Panc1 (cell line): Measurements from ENCODE around the gene PAK4. TPM values are rescaled to one million over a fixed set of nuclear protein-coding genes. Genes with fewer than 3 reads are reported as not detected.

Experiments used
- ATAC-seq: fragments of 200-7000 bp; cut with Tn5 transposase; 2 replicates; pipeline ENCODE4 v1.9.1; 2020; ENCODE audit warnings: mild to moderate bottlenecking, moderate library complexity
- BruUV-seq: library from RNA; stranded (reverse); fragments of 400-500 nt; replicated peaks from 2 replicates; lab custom pipeline; 2021; lab: Mats Ljungman, UMichigan
- CTCF ChIA-PET: fragments of 300-600 bp; sonication (Branson Sonifier 250); formaldehyde crosslinking; loops from one replicate; lab custom pipeline; 2022; ENCODE audit warnings: antibody characterized with exemption; lab: Charles Lee
- POLR2A ChIA-PET: fragments of 300-600 bp; sonication (Branson Sonifier 250); formaldehyde crosslinking; loops from one replicate; lab custom pipeline; 2022; ENCODE audit warnings: antibody characterized with exemption; lab: Charles Lee
- DNase-seq: peaks from one replicate; pipeline ENCODE4 v3.0.0-alpha.2; 2010; ENCODE audit warnings: low read depth, low spot score
- H3K27ac ChIP-seq: 2 replicates; pipeline ENCODE4 v1.5.1; 2011; ENCODE audit warnings: mild to moderate bottlenecking, low read length, inconsistent platforms
- H3K27me3 ChIP-seq: fragments of 200-500 bp; sonication (Bioruptor generic); 2 replicates; pipeline ENCODE4 v1.6.0; 2014; ENCODE audit warnings: low read length, inconsistent platforms; ENCODE audit not compliant: control insufficient read depth, insufficient read depth
- H3K36me3 ChIP-seq: fragments of 200-500 bp; sonication (Bioruptor generic); 2 replicates; pipeline ENCODE4 v1.5.1; 2014; ENCODE audit warnings: inconsistent platforms, mild to moderate bottlenecking, low read length, moderate library complexity; ENCODE audit not compliant: control insufficient read depth, insufficient read depth
- H3K4me1 ChIP-seq: 2 replicates; pipeline ENCODE4 v1.5.1; 2011; ENCODE audit warnings: inconsistent platforms, mild to moderate bottlenecking, low read length, moderate library complexity; ENCODE audit not compliant: control insufficient read depth, insufficient read depth
- H3K4me3 ChIP-seq, 2 experiments: 2 replicates each; pipeline ENCODE4 v1.5.1; 2011 to 2012; ENCODE audit warnings: low read depth in 2 of 2, low read length in 2 of 2, mild to moderate bottlenecking in 2 of 2, inconsistent platforms in 1 of 2, moderate library complexity in 1 of 2
- H3K9me3 ChIP-seq: fragments of 200-500 bp; sonication (Bioruptor generic); 2 replicates; pipeline ENCODE4 v1.5.1; 2014; ENCODE audit warnings: low read depth, mild to moderate bottlenecking, inconsistent platforms, low read length, moderate library complexity; ENCODE audit not compliant: control insufficient read depth, insufficient read depth
- CTCF ChIP-seq: fragments of 450-650 bp; IDR thresholded peaks from 2 replicates; pipeline ENCODE4 v1.5.1; 2017; ENCODE audit warnings: mild to moderate bottlenecking
- POLR2AphosphoS5 ChIP-seq: IDR thresholded peaks from 2 replicates; pipeline ENCODE4 v1.6.1; 2012; ENCODE audit warnings: mild to moderate bottlenecking, low read depth, low read length, moderate library complexity
- REST ChIP-seq, 2 experiments: IDR thresholded peaks; 2 replicates each; pipeline ENCODE4 v1.6.1; 2011 to 2012; ENCODE audit warnings: low read depth in 2 of 2, control low read depth in 1 of 2, low read length in 1 of 2, mild to moderate bottlenecking in 1 of 2, moderate library complexity in 1 of 2; ENCODE audit not compliant: insufficient read depth in 1 of 2
- SIN3A ChIP-seq: IDR thresholded peaks from 2 replicates; pipeline ENCODE4 v1.6.1; 2012; ENCODE audit warnings: low read depth, mild to moderate bottlenecking, low read length, moderate library complexity, borderline replicate concordance; ENCODE audit not compliant: insufficient read depth
- TCF7L2 ChIP-seq: IDR thresholded peaks from 2 replicates; pipeline ENCODE4 v1.6.1; 2011; ENCODE audit warnings: mild to moderate bottlenecking, low read depth, low read length, inconsistent platforms
- in situ Hi-C: cut with HindIII; loops from 2 replicates; pipeline ENCODE4 v1.10.0; 2016; ENCODE audit warnings: low sequenced_read_pairs, low pct_unique_long_range_greater_than_20kb
- intact Hi-C: fragments of 100-400 bp; cut with micrococcal nuclease; formaldehyde crosslinking; loops from one replicate; pipeline ENCODE4 v1.10.0; 2022; ENCODE audit not compliant: unreplicated experiment
- total RNA-seq: library from RNA; stranded (reverse); gene quantifications from one replicate; pipeline ENCODE4 v1.2.1, GENCODE V29; 2021; ENCODE audit not compliant: unreplicated experiment

The PAK4 gene
- total RNA-seq, 1 experiment from 2014 or later, result 311 TPM

GRCh38 chr19:39196860-39197562 lies 71.4 kb downstream of the PAK4 start, which contains the start of gene NCCRP1:
Gene NCCRP1, plus strand, starts transcription at chr19:39196964. Its CDS starts 19 bp downstream, at chr19:39196983.
- Histone ChIP-seq H3K4me3 (no peak within 1 kb of the TSS), H3K27ac (no peak within 1 kb of the TSS)
- DNase-seq, result no peak

GRCh38 chr19:39197808-39198207 lies 72.2 kb downstream of the PAK4 start:
- peaks cover 17% of the 10 kb centered on the region for H3K4me1 ChIP-seq
- no peak overlapping the region for H3K27ac ChIP-seq
- no peaks in the 10 kb centered on the region for H3K9me3 ChIP-seq
- ATAC-seq (no peak), DNase-seq (no peak)
- no peaks in the 10 kb centered on the region for H3K36me3 ChIP-seq
- BruUV-seq, result no TSS peak
- in situ Hi-C loops, result no loop called here
- no peak for TF ChIP-seq CTCF
- ChIA-PET POLR2A (no interaction called here), CTCF (interaction anchor here (0.6 to 1.4 kb wide), 6 partner anchors 9 to 128 kb away, joined by 3 to 10 read pairs (median 5); no protein-coding TSS in a partner anchor)
- no peaks in the 10 kb centered on the region; the same call in 1 of the 2 replicates for H3K27me3 ChIP-seq
- no peak overlapping the region for H3K4me3 ChIP-seq
- intact Hi-C loops, result no loop called here

More at GRCh38 chr19:39196860-39197562, 71.4 kb downstream of the PAK4 start, which contains the start of gene NCCRP1:
- intact Hi-C loops, result no loop called here
- ATAC-seq, result peak; percentile 28
- Histone ChIP-seq H3K27me3 (no peaks in the 10 kb centered on the region), H3K4me1 (peaks cover 17% of the 10 kb centered on the region), H3K36me3 (no peaks in the 10 kb centered on the region), H3K9me3 (no peaks in the 10 kb centered on the region)
- no TSS peak for BruUV-seq
- ChIA-PET POLR2A (no interaction called here), CTCF (interaction anchor here (0.6 kb wide), 3 partner anchors 13 to 145 kb away, joined by 3 to 7 read pairs (median 4); partner anchors contain the start of gene SAMD4B)
- TF ChIP-seq REST (IDR thresholded peaks at IDR 0.05; ENCODE audit: insufficient read depth in 1 of 2, low read depth in 2 of 2, low read length in 1 of 2) (no peak), CTCF (no peak), POLR2AphosphoS5 (no peak), TCF7L2 (no peak), SIN3A (no peak)
- in situ Hi-C loops, result no loop called here
